Loucy (cell line): ENCODE results near the gene FOXK1.

Experiments used
- H2AFZ ChIP-seq: fragments of 200-600 bp; sonication (generic); 2 replicates; pipeline ENCODE4 v1.6.0; 2016; ENCODE audit warnings: antibody characterized with exemption, mild to moderate bottlenecking, low read length, moderate library complexity
- H3F3A ChIP-seq: fragments of 200-600 bp; 2 replicates; pipeline ENCODE4 v1.6.0; 2016; ENCODE audit warnings: antibody characterized with exemption, low read depth, mild to moderate bottlenecking
- H3K27me3 ChIP-seq: fragments of 200-600 bp; sonication (generic); 2 replicates; pipeline ENCODE4 v1.6.1; 2014; ENCODE audit warnings: low read length, mild to moderate bottlenecking; ENCODE audit not compliant: insufficient read depth, poor library complexity, severe bottlenecking
- H3K36me3 ChIP-seq: fragments of 200-600 bp; sonication (generic); 2 replicates; pipeline ENCODE4 v1.6.1; 2016; ENCODE audit warnings: low read length; ENCODE audit not compliant: insufficient read depth
- H3K4me1 ChIP-seq: fragments of 200-600 bp; sonication (generic); 2 replicates; pipeline ENCODE4 v1.5.1; 2014; ENCODE audit warnings: low read length, mild to moderate bottlenecking; ENCODE audit not compliant: insufficient read depth, poor library complexity, severe bottlenecking
- H3K4me2 ChIP-seq: fragments of 200-600 bp; sonication (generic); 2 replicates; pipeline ENCODE4 v1.6.0; 2014; ENCODE audit warnings: antibody characterized with exemption, low read length, low read depth, mild to moderate bottlenecking; ENCODE audit not compliant: poor library complexity, severe bottlenecking
- H3K4me3 ChIP-seq: fragments of 200-600 bp; sonication (generic); 2 replicates; pipeline ENCODE4 v1.5.1; 2014; ENCODE audit warnings: low read length, mild to moderate bottlenecking, mixed read lengths; ENCODE audit not compliant: poor library complexity, severe bottlenecking
- H3K79me2 ChIP-seq: fragments of 200-600 bp; sonication (generic); 2 replicates; pipeline ENCODE4 v1.6.1; 2014; ENCODE audit warnings: low read length; ENCODE audit not compliant: insufficient read depth
- H3K9ac ChIP-seq: fragments of 200-600 bp; sonication (generic); 2 replicates; pipeline ENCODE4 v1.6.0; 2014; ENCODE audit warnings: mild to moderate bottlenecking, low read depth, low read length, moderate library complexity; ENCODE audit not compliant: poor library complexity, severe bottlenecking
- H3K9me2 ChIP-seq: fragments of 200-600 bp; sonication (generic); replicated peaks from 2 replicates; pipeline ENCODE4 v1.6.1; 2016; ENCODE audit warnings: low read depth, low read length, mixed read lengths
- H3K9me3 ChIP-seq: fragments of 200-600 bp; sonication (generic); 2 replicates; pipeline ENCODE4 v1.6.1; 2014; ENCODE audit warnings: mild to moderate bottlenecking, antibody characterized with exemption, low read length, low read depth; ENCODE audit not compliant: insufficient read depth
- H4K20me1 ChIP-seq: fragments of 200-600 bp; sonication (generic); 2 replicates; pipeline ENCODE4 v1.6.0; 2014; ENCODE audit warnings: antibody characterized with exemption, low read length, mild to moderate bottlenecking; ENCODE audit not compliant: insufficient read depth, poor library complexity, severe bottlenecking
- EZH2phosphoT487 ChIP-seq: fragments of 200-600 bp; IDR thresholded peaks from 2 replicates; pipeline ENCODE4 v1.6.1; 2018; ENCODE audit warnings: antibody characterized with exemption, mild to moderate bottlenecking, moderate library complexity, borderline replicate concordance
- TF ChIP-seq, protein P1 (sequence below): fragments of 200-600 bp; sonication (generic); conservative IDR thresholded peaks from 2 replicates; pipeline ENCODE4 v1.5.1; 2014; ENCODE audit warnings: mild to moderate bottlenecking, antibody characterized with exemption, low read length

The FOXK1 gene

DNA sequence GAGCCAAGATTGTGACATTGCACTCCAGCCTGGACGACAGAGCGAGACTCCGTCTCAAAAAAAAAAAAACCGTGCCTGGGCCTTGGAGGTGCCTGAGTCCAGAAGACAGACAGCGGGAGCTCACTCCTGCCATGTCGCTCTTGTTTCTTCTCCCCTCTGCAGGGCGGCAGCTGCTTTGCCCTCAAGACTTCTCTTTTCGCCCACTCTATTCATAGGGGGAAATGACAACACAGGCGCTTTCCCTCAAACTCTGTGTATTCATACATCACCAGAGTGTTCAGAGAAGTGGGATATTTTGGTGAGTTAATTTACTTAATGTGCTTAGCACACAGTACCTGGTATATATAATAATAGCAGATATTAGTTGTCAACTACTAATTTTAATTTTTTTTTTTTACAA is 44.5 kb downstream of the FOXK1 start:
- peaks cover 19% of the 10 kb centered on the region; the same call in 1 of the 2 replicates for H3K36me3 ChIP-seq
- H2AFZ ChIP-seq = no peak overlapping the region
- no peaks in the 10 kb centered on the region for H3K9me3 ChIP-seq
- H3F3A ChIP-seq = no peaks in the 10 kb centered on the region
- no peak overlapping the region for H3K9ac ChIP-seq
- no peak overlapping the region for H3K4me3 ChIP-seq
- TF ChIP-seq EZH2phosphoT487 = no peak
- TF ChIP-seq, protein P1, sequence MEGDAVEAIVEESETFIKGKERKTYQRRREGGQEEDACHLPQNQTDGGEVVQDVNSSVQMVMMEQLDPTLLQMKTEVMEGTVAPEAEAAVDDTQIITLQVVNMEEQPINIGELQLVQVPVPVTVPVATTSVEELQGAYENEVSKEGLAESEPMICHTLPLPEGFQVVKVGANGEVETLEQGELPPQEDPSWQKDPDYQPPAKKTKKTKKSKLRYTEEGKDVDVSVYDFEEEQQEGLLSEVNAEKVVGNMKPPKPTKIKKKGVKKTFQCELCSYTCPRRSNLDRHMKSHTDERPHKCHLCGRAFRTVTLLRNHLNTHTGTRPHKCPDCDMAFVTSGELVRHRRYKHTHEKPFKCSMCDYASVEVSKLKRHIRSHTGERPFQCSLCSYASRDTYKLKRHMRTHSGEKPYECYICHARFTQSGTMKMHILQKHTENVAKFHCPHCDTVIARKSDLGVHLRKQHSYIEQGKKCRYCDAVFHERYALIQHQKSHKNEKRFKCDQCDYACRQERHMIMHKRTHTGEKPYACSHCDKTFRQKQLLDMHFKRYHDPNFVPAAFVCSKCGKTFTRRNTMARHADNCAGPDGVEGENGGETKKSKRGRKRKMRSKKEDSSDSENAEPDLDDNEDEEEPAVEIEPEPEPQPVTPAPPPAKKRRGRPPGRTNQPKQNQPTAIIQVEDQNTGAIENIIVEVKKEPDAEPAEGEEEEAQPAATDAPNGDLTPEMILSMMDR = no peak
- H3K79me2 ChIP-seq = peaks cover 44% of the 10 kb centered on the region; the same call in 1 of the 2 replicates
- H3K4me2 ChIP-seq = no peak overlapping the region
- no peaks in the 10 kb centered on the region for H3K27me3 ChIP-seq
- no peaks in the 10 kb centered on the region for H3K4me1 ChIP-seq
- no peaks in the 10 kb centered on the region for H3K9me2 ChIP-seq
- peaks cover 13% of the 10 kb centered on the region for H4K20me1 ChIP-seq

DNA sequence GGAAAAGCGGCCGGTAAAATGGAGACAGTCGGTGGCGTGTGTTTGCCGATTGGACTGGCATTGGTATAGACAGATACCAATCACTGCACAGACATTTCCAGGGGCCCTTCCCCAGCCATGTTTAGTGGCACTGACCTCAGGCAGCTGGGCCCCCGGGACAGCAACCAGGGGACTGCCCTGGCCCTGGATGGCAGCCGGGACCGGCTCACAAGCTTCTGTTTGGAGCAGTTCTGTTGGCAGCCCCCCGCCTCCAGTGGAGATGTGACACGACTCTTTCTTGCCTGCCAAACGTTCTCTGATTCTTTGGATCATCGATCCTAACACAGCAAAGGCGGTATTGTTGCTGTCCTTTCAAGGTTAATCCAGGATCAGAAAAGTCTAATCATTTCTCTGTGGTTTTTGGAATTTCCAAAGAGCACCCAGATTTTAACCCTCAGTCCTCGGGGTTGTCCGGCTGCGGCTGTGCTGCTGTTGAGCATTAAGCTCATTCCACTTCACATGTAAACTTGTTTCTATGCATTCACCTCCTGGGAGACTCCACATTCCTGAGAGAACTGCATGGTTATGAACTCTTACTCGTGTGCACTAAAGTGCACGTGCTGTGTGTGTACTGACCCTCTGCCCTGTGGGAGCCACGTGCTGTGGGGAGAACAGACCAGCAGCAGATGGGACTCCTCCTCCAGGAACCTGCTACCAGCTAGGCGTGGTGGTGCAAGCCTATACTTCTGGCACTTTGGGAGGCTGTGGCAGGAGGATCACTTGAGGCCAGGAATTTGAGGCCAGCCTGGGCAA is 46.0 kb downstream of the FOXK1 start:
- Histone ChIP-seq H3F3A (no peaks in the 10 kb centered on the region), H3K4me3 (no peak overlapping the region), H2AFZ (no peak overlapping the region), H3K79me2 (peaks cover 48% of the 10 kb centered on the region; the same call in 1 of the 2 replicates), H3K9ac (no peak overlapping the region), H3K9me2 (no peaks in the 10 kb centered on the region), H3K9me3 (no peaks in the 10 kb centered on the region), H3K27me3 (no peaks in the 10 kb centered on the region), H3K4me1 (no peaks in the 10 kb centered on the region), H3K4me2 (no peak overlapping the region), H4K20me1 (peaks cover 12% of the 10 kb centered on the region), H3K36me3 (peaks cover 13% of the 10 kb centered on the region; the same call in 1 of the 2 replicates)
- no peak for TF ChIP-seq EZH2phosphoT487

DNA sequence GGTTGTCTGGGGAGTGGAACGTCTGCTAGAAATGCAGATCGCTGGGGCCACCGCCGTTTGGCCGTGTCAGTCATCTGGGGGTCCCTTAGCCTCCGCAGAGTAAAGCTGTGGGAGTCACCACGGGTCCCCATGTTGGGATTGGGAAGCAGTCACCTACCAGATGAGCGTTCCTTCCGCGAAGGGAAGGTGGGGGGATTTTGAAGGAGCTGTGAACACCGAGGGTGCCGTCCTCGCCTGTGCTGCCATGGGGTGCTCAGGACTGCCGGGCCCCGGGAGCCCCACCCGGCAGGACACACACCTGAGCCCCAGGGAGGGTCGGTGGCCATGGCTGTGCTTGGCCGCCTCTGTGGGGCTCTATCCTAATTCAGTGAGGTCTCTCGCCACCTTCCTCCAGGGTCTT is 47.2 kb downstream of the FOXK1 start:
- H3K4me1 ChIP-seq = no peaks in the 10 kb centered on the region
- TF ChIP-seq, protein P1 = no peak
- no peak for TF ChIP-seq EZH2phosphoT487
- peaks cover 9% of the 10 kb centered on the region; the same call in 1 of the 2 replicates for H3K36me3 ChIP-seq
- no peak overlapping the region for H3K9ac ChIP-seq
- H3K4me3 ChIP-seq = no peak overlapping the region
- H2AFZ ChIP-seq = no peak overlapping the region
- H3K79me2 ChIP-seq = peaks cover 44% of the 10 kb centered on the region; the same call in 1 of the 2 replicates
- no peaks in the 10 kb centered on the region for H3K9me2 ChIP-seq
- H3K4me2 ChIP-seq = no peak overlapping the region
- H4K20me1 ChIP-seq = peaks cover 21% of the 10 kb centered on the region
- no peaks in the 10 kb centered on the region for H3K27me3 ChIP-seq
- no peaks in the 10 kb centered on the region for H3F3A ChIP-seq
- H3K9me3 ChIP-seq = no peaks in the 10 kb centered on the region
